Astrocyte (in vitro differentiated cells and primary cell): Measurements from ENCODE around the gene PDE9A. TPM values are rescaled to one million over a fixed set of nuclear protein-coding genes. Genes with fewer than 3 reads are reported as not detected.

Experiments used
- DNase-seq: peaks from one replicate; pipeline ENCODE4 v3.0.0-alpha.2; 2010; ENCODE audit warnings: low read depth
- FAIRE-seq: peaks from 2 replicates; lab custom pipeline; 2011; peaks lifted over from hg19 to GRCh38; lab: Jason Lieb, UNC
- H2AFZ ChIP-seq: 2 replicates; pipeline ENCODE4 v1.6.0; 2012; ENCODE audit warnings: low read depth, low read length, inconsistent platforms
- H3K27ac ChIP-seq: 2 replicates; pipeline ENCODE4 v1.5.1; 2011; ENCODE audit warnings: low read depth, low read length, inconsistent platforms
- H3K27me3 ChIP-seq: 2 replicates; pipeline ENCODE4 v1.6.0; 2011; ENCODE audit warnings: low read length, inconsistent platforms; ENCODE audit not compliant: insufficient read depth
- H3K36me3 ChIP-seq: 2 replicates; pipeline ENCODE4 v1.5.1; 2011; ENCODE audit warnings: low read length, inconsistent platforms; ENCODE audit not compliant: insufficient read depth
- H3K4me1 ChIP-seq: 2 replicates; pipeline ENCODE4 v1.5.1; 2011; ENCODE audit warnings: low read length, inconsistent platforms; ENCODE audit not compliant: insufficient read depth
- H3K4me2 ChIP-seq: 2 replicates; pipeline ENCODE4 v1.6.0; 2012; ENCODE audit warnings: low read length, inconsistent platforms
- H3K4me3 ChIP-seq: 2 replicates; pipeline ENCODE4 v1.5.1; 2011; ENCODE audit warnings: low read depth, mild to moderate bottlenecking, low read length, inconsistent platforms; ENCODE audit not compliant: insufficient read depth
- H3K79me2 ChIP-seq: 2 replicates; pipeline ENCODE4 v1.6.0; 2012; ENCODE audit warnings: mild to moderate bottlenecking, low read length, inconsistent platforms; ENCODE audit not compliant: insufficient read depth
- H3K9ac ChIP-seq: 2 replicates; pipeline ENCODE4 v1.6.0; 2012; ENCODE audit warnings: mild to moderate bottlenecking, low read length, inconsistent platforms
- H3K9me3 ChIP-seq: 2 replicates; pipeline ENCODE4 v1.5.1; 2012; ENCODE audit warnings: low read depth, mild to moderate bottlenecking, low read length, inconsistent platforms; ENCODE audit not compliant: insufficient read depth
- H4K20me1 ChIP-seq: 2 replicates; pipeline ENCODE4 v1.6.0; 2012; ENCODE audit warnings: low read length, inconsistent platforms; ENCODE audit not compliant: insufficient read depth
- H3K27ac Mint-ChIP-seq: one replicate; pipeline ENCODE4 v1.8.0; 2021; ENCODE audit warnings: mild to moderate bottlenecking, mixed read lengths; ENCODE audit not compliant: unreplicated experiment
- H3K27me3 Mint-ChIP-seq: one replicate; pipeline ENCODE4 v1.8.0; 2021; ENCODE audit warnings: low read depth, mixed read lengths; ENCODE audit not compliant: unreplicated experiment
- H3K36me3 Mint-ChIP-seq: one replicate; pipeline ENCODE4 v1.8.0; 2021; ENCODE audit warnings: low read depth, mixed read lengths; ENCODE audit not compliant: unreplicated experiment
- H3K4me1 Mint-ChIP-seq: one replicate; pipeline ENCODE4 v1.8.0; 2021; ENCODE audit warnings: low read depth, mixed read lengths; ENCODE audit not compliant: unreplicated experiment
- H3K4me3 Mint-ChIP-seq: one replicate; pipeline ENCODE4 v1.8.0; 2021; ENCODE audit warnings: mild to moderate bottlenecking, moderate library complexity, mixed read lengths; ENCODE audit not compliant: unreplicated experiment
- H3K9me3 Mint-ChIP-seq: one replicate; pipeline ENCODE4 v1.8.0; 2021; ENCODE audit warnings: mild to moderate bottlenecking, mixed read lengths; ENCODE audit not compliant: unreplicated experiment
- EZH2 ChIP-seq: IDR thresholded peaks from 2 replicates; pipeline ENCODE4 v1.6.1; 2012; ENCODE audit warnings: mild to moderate bottlenecking, low read length, inconsistent platforms; ENCODE audit not compliant: insufficient read depth
- total RNA-seq: library from RNA; stranded (reverse); gene quantifications from 2 replicates; pipeline ENCODE4 v1.2.1, GENCODE V29; 2021
- TF ChIP-seq, protein P1 (sequence below): IDR thresholded peaks from 2 replicates; pipeline ENCODE4 v1.5.1; 2011; ENCODE audit warnings: low read depth, mild to moderate bottlenecking, inconsistent platforms, low read length, moderate library complexity; ENCODE audit not compliant: insufficient read depth

The PDE9A gene
- total RNA-seq, 1 donor from 2014 or later: 7.8 TPM

DNA sequence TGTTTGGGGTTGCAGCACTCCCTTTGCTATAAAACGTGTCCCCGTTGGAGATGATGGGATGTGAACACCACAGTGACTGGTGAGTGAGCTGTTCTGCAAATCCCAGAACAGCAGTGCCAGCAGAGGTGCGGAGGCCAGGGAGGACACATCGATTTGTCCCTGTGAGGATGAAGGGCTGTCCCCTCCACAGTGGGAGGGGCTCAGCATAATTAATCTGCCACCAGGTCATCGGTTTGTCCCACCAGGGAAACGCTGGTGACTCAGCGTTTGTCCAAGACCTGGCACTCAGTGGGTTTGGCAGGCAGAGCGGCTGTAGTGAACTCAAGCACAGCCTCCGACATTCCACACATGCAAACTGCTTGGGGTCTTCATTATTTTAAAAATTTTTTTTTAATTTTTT, 22.8 kb upstream of the PDE9A start:
- Histone ChIP-seq H3K36me3 (no peaks in the 10 kb centered on the region), H3K9me3 (no peaks in the 10 kb centered on the region), H3K27ac (no peak overlapping the region), H2AFZ (no peak overlapping the region), H4K20me1 (no peaks in the 10 kb centered on the region), H3K4me3 (no peak overlapping the region), H3K4me2 (no peak overlapping the region), H3K9ac (no peak overlapping the region), H3K27me3 (peaks cover 6% of the 10 kb centered on the region), H3K4me1 (no peaks in the 10 kb centered on the region), H3K79me2 (no peaks in the 10 kb centered on the region)
- Mint-ChIP-seq H3K4me1 (no peaks in the 10 kb centered on the region), H3K4me3 (no peak overlapping the region), H3K27ac (no peak overlapping the region), H3K9me3 (no peaks in the 10 kb centered on the region), H3K27me3 (peaks cover 13% of the 10 kb centered on the region), H3K36me3 (no peaks in the 10 kb centered on the region)
- TF ChIP-seq, protein P1, sequence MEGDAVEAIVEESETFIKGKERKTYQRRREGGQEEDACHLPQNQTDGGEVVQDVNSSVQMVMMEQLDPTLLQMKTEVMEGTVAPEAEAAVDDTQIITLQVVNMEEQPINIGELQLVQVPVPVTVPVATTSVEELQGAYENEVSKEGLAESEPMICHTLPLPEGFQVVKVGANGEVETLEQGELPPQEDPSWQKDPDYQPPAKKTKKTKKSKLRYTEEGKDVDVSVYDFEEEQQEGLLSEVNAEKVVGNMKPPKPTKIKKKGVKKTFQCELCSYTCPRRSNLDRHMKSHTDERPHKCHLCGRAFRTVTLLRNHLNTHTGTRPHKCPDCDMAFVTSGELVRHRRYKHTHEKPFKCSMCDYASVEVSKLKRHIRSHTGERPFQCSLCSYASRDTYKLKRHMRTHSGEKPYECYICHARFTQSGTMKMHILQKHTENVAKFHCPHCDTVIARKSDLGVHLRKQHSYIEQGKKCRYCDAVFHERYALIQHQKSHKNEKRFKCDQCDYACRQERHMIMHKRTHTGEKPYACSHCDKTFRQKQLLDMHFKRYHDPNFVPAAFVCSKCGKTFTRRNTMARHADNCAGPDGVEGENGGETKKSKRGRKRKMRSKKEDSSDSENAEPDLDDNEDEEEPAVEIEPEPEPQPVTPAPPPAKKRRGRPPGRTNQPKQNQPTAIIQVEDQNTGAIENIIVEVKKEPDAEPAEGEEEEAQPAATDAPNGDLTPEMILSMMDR: no peak
- TF ChIP-seq EZH2: no peak
- no peak for FAIRE-seq
- DNase-seq: no peak

DNA sequence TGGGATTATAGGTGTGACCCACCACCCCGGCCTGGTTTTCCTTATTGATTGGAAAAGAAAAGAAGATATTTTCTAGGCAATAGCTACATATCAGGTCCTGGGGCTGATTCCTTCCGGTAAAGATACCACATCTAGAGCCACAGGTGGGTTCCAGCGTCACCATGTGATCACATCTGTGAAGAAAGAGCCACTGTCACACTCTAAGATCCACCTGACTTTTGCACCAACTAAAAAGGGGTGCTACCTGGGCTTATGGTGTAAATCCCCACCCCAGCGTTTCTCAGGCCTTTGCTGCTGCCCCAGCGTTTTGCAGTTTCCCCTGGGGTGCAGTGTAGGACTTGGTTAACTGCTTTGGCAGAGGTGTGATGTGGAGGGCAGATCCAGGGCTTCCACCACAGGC, 22.3 kb upstream of the PDE9A start:
- TF ChIP-seq EZH2: no peak
- TF ChIP-seq, protein P1: no peak
- FAIRE-seq (no peak), DNase-seq (no peak)
- Mint-ChIP-seq H3K4me3 (no peak overlapping the region), H3K27me3 (peaks cover 9% of the 10 kb centered on the region), H3K36me3 (no peaks in the 10 kb centered on the region), H3K27ac (no peak overlapping the region), H3K4me1 (no peaks in the 10 kb centered on the region), H3K9me3 (no peaks in the 10 kb centered on the region)
- Histone ChIP-seq H3K4me3 (no peak overlapping the region), H3K9me3 (no peaks in the 10 kb centered on the region), H3K4me2 (no peak overlapping the region), H3K36me3 (no peaks in the 10 kb centered on the region), H3K79me2 (no peaks in the 10 kb centered on the region), H3K27ac (no peak overlapping the region), H3K27me3 (peaks cover 6% of the 10 kb centered on the region), H3K9ac (no peak overlapping the region), H2AFZ (no peak overlapping the region), H4K20me1 (no peaks in the 10 kb centered on the region), H3K4me1 (no peaks in the 10 kb centered on the region)

DNA sequence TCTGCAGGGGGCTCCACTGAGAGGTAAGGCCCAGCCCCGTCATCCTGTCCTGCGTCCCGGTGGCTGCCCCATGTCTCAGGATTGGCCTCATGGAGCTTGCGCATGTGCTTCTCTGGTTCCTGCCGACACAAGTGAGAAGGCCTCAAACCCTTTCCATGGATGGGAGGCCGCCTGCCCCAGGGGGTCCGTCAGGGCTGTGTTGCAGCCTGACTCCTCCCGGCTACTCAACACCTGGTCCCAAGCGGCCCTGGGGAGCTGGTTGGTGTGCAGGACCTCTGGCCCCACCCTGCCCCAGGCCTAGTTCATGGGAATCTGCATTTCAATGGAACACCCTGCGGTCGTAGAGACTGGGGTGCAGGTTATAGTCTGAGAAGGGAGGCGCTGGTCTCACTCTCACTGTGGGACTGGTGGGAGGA, 21.1 kb upstream of the PDE9A start:
- H3K27ac ChIP-seq: no peak overlapping the region
- Mint-ChIP-seq H3K4me1 (no peaks in the 10 kb centered on the region), H3K4me3 (no peak overlapping the region), H3K36me3 (no peaks in the 10 kb centered on the region), H3K27ac (no peak overlapping the region), H3K9me3 (no peaks in the 10 kb centered on the region), H3K27me3 (peaks cover 9% of the 10 kb centered on the region)
- H3K4me3 ChIP-seq: no peak overlapping the region
- no peak overlapping the region for H2AFZ ChIP-seq
- H3K4me2 ChIP-seq: no peak overlapping the region
- H3K9me3 ChIP-seq: no peaks in the 10 kb centered on the region
- DNase-seq (no peak), FAIRE-seq (no peak)
- no peaks in the 10 kb centered on the region for H3K36me3 ChIP-seq
- no peak for TF ChIP-seq EZH2
- TF ChIP-seq, protein P1: no peak
- H3K79me2 ChIP-seq: no peaks in the 10 kb centered on the region
- H3K4me1 ChIP-seq: no peaks in the 10 kb centered on the region
- H3K27me3 ChIP-seq: peaks cover 3% of the 10 kb centered on the region
- no peaks in the 10 kb centered on the region for H4K20me1 ChIP-seq
- H3K9ac ChIP-seq: no peak overlapping the region
